Activated T-cell treated with anti-CD3 and anti-CD28 coated beads, Interleukin-2, amount 50 U/mL, for 24 hours (primary cell): ENCODE measurements around the gene DNAL1.
A peak's percentile ranks its signal among the peaks of the same experiment; 100 is the strongest.
"Not testable (repeated sequence)": the region's sequence is repeated elsewhere in the genome, so short reads cannot be mapped to it uniquely, and the experiment has no call there.

ENCODE experiments used
- DNase-seq: peaks from one replicate; pipeline ENCODE4 v3.0.0-alpha.2; 2020
- H3K27ac Mint-ChIP-seq: 2 replicates; pipeline ENCODE4 v1.8.0; 2020; ENCODE audit warnings: mild to moderate bottlenecking, mixed read lengths
- H3K27me3 Mint-ChIP-seq: 2 replicates; pipeline ENCODE4 v1.8.0; 2020; ENCODE audit warnings: mixed read lengths
- H3K36me3 Mint-ChIP-seq: 2 replicates; pipeline ENCODE4 v1.8.0; 2020; ENCODE audit warnings: low read depth, mixed read lengths
- H3K4me1 Mint-ChIP-seq: 2 replicates; pipeline ENCODE4 v1.8.0; 2020; ENCODE audit warnings: low read depth, mixed read lengths
- H3K4me3 Mint-ChIP-seq: 2 replicates; pipeline ENCODE4 v1.8.0; 2020; ENCODE audit warnings: mild to moderate bottlenecking, moderate library complexity, mixed read lengths
- H3K9me3 Mint-ChIP-seq: 2 replicates; pipeline ENCODE4 v1.8.0; 2020; ENCODE audit warnings: mixed read lengths

The DNAL1 gene

DNA sequence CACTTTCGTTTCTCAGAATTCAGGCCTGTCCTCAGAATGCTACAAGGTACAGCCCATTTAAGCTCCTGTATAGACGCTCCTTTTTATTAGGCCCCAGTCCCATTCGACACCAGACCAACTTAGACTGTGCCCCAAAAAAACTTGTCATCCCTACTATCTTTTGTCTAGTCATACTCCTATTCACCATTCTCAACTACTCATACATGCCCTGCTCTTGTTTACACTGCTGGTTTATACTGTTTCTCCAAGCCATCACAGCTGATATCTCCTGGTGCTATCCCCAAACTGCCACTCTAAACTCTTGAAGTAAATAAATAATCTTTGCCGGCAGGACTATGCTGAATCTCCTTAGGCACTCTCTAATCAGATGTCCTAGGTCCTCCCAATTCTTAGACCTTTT, 63.3 kb downstream of the DNAL1 start:
- not testable (repeated sequence) for H3K9me3 Mint-ChIP-seq, H3K27me3 Mint-ChIP-seq, H3K27ac Mint-ChIP-seq, H3K4me3 Mint-ChIP-seq, DNase-seq
- peaks cover 22% of the 10 kb centered on the region for H3K36me3 Mint-ChIP-seq
- H3K4me1 Mint-ChIP-seq: peaks cover 16% of the 10 kb centered on the region

DNA sequence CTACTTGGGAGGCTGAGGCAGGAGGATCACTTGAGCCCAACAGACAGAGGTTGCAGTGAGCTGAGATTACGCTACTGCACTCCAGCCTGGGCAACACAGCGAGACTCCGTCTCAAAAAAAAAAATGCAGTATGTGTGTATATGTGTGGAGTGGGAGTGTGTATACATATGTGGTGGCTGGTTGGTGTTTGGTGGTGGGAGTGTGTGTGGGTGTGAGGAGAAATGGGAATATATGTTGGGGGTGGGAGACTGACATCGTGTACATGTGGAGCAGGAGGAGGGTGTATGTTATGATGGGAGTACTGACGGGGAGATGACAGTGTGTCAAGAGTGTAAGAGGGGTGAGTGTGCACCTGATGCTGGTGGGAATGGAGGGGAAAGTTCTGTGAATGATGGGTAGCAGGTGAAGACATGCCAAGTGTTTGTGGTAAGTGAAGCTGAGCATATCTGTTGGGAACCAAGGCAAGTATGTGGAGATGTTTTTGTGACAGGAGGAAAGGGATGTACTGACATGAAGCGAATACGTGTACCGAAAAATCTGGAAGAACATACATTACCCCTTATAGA, 65.2 kb downstream of the DNAL1 start:
- Mint-ChIP-seq H3K9me3 (no peaks in the 10 kb centered on the region), H3K4me1 (peaks cover 21% of the 10 kb centered on the region), H3K4me3 (no peak overlapping the region), H3K27ac (peak overlapping the region; percentile 37), H3K27me3 (no peaks in the 10 kb centered on the region), H3K36me3 (peaks cover 36% of the 10 kb centered on the region)
- no peak for DNase-seq

DNA sequence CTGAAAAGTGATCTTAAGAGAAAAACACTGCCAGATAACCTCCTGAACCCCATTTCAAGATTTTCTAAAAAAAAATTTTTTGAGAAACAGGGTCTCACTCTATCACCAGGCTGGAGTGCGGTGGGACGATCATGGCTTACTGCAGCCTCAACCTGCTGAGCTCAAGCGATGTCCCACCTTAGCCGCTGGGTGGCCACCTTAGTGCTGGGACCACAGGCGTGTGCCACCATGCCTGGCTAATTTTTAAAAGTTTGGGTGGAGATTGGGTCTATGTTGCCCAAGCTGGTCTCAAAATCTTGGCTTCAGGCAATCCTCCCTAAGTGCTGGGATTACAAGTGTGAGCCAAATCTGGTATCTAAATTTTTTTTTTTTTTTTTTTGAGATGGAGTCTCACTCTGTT, 66.0 kb downstream of the DNAL1 start:
- no peaks in the 10 kb centered on the region for H3K27me3 Mint-ChIP-seq
- H3K4me1 Mint-ChIP-seq: peaks cover 21% of the 10 kb centered on the region
- no peak overlapping the region for H3K27ac Mint-ChIP-seq
- peak overlapping the region; percentile 88 for H3K4me3 Mint-ChIP-seq
- DNase-seq: no peak
- peaks cover 40% of the 10 kb centered on the region for H3K36me3 Mint-ChIP-seq
- no peaks in the 10 kb centered on the region for H3K9me3 Mint-ChIP-seq

DNA sequence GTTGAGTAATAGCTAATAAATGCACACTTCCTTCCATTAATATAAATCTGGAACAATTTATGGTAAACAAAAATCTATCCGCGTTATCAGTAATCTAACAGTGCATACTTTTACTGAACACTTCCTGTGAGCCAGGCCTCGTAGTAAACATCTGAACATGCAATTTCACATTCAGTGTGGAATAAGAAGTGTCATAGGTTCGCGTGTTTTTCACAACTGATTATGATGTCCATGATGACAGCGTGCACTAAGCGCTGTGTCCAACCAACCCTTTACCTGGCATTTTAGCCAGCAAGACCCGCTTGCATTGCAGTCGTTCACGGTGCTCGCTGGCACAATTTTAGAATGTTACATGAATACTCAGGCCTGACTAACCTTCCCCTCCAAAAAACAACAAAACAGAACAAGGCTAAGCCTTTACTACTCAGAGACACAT, 67.3 kb downstream of the DNAL1 start:
- peaks cover 50% of the 10 kb centered on the region for H3K36me3 Mint-ChIP-seq
- H3K9me3 Mint-ChIP-seq: no peaks in the 10 kb centered on the region
- peaks cover 21% of the 10 kb centered on the region for H3K4me1 Mint-ChIP-seq
- no peaks in the 10 kb centered on the region for H3K27me3 Mint-ChIP-seq
- peak overlapping the region; percentile 88 for H3K4me3 Mint-ChIP-seq
- H3K27ac Mint-ChIP-seq: peak overlapping the region; percentile 97
- no peak for DNase-seq

DNA sequence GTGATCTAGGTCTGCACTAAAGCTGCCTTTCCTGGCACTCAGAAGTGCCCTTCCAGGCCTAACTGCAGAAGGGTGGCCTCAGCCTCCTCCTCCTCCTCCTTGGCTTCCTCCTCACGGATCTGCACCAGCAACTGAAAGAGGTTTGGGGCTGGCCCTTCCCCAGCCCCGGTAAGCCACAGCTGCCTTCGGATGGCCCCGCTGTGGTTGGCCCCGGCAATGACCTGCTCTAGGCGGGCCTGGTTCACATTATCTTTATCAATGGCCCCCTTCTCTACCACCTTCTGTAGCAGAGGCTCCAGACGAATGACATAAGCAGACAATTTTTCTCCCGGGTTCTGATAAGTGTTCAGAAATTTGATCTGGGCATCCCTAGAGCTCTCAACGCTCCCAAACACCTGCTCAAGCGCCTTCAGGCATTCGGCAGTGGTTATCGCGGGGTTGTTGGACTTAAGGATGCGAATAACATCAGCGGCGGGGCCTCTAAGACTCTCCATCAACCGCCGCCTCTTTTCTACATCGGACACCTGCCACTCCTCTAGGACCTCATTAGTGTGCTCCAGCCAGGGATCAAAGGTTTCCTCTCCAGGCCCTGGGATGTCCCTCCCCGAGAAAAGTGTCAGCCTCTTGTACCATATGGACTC, 67.9 kb downstream of the DNAL1 start:
- no peaks in the 10 kb centered on the region for H3K9me3 Mint-ChIP-seq
- DNase-seq: peak; percentile 64
- peak overlapping the region; percentile 97 for H3K27ac Mint-ChIP-seq
- H3K27me3 Mint-ChIP-seq: no peaks in the 10 kb centered on the region
- peaks cover 56% of the 10 kb centered on the region for H3K36me3 Mint-ChIP-seq
- H3K4me3 Mint-ChIP-seq: peak overlapping the region; percentile 88
- H3K4me1 Mint-ChIP-seq: peaks cover 21% of the 10 kb centered on the region

DNA sequence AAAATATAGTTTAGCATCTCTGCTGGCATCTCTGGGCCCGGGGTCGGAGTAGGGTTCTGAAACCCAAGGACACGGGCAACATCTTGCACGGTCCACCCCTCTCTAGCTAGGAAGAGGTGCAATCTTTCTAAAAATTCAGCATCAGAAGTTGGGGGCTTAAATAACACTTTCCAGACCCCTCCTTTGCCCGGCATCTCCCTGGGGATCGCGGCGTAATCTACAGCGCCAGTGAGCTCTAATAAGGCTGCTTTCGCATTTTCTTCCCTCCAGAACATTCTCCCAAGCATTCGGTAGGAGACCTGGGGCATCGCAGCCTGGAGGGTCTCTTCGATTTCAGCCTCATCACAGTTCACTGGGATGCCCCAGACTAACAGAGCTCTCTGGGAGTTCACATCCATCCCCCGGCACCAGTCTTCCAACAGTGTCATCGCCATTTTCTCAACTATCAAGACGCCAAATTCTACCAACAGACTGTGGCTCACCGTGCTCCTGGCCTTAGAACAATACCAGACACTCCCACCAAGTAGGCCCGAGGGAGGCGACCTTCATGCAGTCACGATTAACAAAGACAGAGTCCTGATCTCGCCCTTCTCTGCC, 68.5 kb downstream of the DNAL1 start:
- DNase-seq: no peak
- peak overlapping the region; percentile 88 for H3K4me3 Mint-ChIP-seq
- peaks cover 62% of the 10 kb centered on the region for H3K36me3 Mint-ChIP-seq
- no peaks in the 10 kb centered on the region for H3K27me3 Mint-ChIP-seq
- H3K9me3 Mint-ChIP-seq: no peaks in the 10 kb centered on the region
- H3K27ac Mint-ChIP-seq: peak overlapping the region; percentile 97
- H3K4me1 Mint-ChIP-seq: peaks cover 21% of the 10 kb centered on the region

DNA sequence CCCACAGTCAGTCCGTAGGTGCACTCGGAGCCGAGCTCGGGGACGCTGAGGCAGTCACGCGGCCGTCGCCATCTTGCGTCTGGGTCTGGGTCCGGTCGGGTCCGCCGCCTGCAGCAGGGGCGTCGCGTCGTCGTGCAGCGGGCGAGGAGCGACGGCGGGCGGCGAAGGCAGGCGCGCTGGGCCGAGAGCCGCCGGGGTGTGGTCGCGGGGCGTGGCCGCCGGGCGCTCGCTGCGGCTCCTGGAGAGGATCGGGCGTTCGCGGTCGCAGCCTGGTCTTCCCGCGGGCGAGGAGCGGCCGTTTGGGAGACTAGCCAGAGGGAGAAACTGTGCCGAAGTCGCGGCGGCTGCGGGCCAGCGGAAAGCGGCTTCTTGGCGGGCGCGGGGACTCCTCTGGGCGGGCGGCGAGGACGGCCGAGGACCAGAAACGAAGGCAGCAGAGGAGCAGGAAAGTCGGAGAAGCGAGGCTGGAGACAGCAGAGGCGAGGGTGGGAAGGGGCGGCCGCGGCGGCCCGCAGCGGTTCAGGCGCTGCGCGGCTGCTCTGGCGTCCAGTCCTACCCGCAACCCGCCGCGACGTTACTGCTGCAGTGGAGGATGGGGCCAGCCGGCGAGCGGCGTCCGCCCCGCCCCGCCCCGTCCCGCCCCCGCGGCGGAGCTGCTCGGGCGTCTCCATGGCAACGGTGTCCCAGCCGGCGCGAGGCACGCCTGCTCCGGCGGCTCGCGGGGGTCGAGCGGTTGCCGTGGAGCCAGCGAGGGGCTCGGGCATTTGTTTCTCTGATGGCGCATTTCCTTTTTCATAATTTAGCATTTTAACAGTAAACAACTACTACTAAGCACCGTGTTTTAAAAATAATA, 69.2 kb downstream of the DNAL1 start, which contains the start of gene PNMA1:
PNMA1 (minus strand) TSS at position 582 of the 853 bp plus-strand sequence. CDS start 745 bp downstream, outside the sequence.
- Mint-ChIP-seq H3K27me3 (no peaks in the 10 kb centered on the region), H3K27ac (peak within 1 kb of the TSS; percentile 97), H3K9me3 (no peaks in the 10 kb centered on the region), H3K4me1 (peaks cover 21% of the 10 kb centered on the region), H3K4me3 (peak within 1 kb of the TSS; percentile 88), H3K36me3 (peaks cover 64% of the 10 kb centered on the region)
- peak; percentile 91 for DNase-seq

DNA sequence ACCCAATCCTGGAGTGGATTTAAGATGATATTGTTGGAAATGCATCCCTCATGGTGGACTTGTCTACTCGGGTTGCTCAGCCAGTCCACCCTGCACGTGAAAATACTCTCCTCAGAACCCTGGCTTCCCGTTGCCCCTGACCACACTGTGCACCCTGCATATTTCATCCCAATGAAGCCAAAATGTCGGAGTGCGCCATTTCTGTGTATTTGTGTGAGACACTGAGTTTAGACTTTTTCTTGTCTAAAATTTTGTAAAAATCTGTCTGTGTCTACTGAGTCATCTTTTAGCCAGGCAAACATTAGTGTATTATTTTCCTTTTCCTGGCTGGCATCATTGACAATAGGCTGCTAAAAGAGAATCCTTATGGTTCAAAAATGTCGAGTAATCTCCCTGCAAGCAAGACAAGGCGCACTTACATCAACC, 69.9 kb downstream of the DNAL1 start:
- H3K4me3 Mint-ChIP-seq: peak overlapping the region; percentile 74
- peaks cover 70% of the 10 kb centered on the region for H3K36me3 Mint-ChIP-seq
- no peak for DNase-seq
- no peaks in the 10 kb centered on the region for H3K9me3 Mint-ChIP-seq
- peaks cover 21% of the 10 kb centered on the region for H3K4me1 Mint-ChIP-seq
- no peaks in the 10 kb centered on the region for H3K27me3 Mint-ChIP-seq
- H3K27ac Mint-ChIP-seq: peak overlapping the region; percentile 87

DNA sequence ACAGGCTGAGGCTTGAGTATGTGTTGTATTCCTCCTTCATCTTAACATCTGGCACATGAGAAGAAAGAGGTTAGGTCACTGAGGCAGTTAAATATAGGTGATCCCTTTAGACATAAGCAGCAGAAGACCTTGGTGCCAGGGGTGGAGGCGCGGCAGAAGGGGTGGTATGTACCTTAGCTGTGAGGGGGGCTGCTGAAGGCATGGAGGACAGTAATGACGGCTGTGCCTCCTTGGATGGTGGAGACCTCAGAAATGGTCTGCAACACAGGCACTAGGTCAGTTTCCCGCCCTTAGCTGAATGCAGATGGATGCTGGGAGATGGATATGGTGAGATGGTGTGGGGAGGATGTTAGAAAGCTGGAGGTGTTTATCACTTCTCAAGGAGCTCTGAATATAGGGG, 70.9 kb downstream of the DNAL1 start:
- peaks cover 12% of the 10 kb centered on the region for H3K4me1 Mint-ChIP-seq
- H3K36me3 Mint-ChIP-seq: peaks cover 71% of the 10 kb centered on the region
- H3K9me3 Mint-ChIP-seq: no peaks in the 10 kb centered on the region
- no peak overlapping the region for H3K4me3 Mint-ChIP-seq
- H3K27ac Mint-ChIP-seq: peak overlapping the region; percentile 24
- no peaks in the 10 kb centered on the region for H3K27me3 Mint-ChIP-seq
- DNase-seq: no peak

DNA sequence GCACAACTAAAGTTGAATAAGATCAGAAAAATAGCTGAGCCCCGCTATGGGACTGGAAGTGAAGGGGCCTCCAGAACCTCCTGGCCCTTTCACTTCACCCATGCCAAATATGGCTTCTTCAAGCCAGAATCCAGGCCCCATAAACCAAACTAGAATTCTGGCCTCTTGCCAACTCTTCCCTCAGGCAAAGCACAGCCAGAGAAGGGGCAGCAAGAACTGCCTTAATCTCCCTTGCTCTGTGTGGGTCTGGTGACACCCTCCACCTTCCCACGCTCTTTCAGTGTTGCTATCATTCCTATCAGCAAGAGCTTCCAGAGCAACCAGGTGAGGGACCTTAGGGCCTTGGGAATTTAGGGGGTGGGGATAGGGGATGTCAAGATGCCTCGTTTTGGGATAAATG, 72.5 kb downstream of the DNAL1 start:
- Mint-ChIP-seq H3K4me1 (peaks cover 9% of the 10 kb centered on the region), H3K4me3 (no peak overlapping the region), H3K27ac (peak overlapping the region; percentile 38), H3K9me3 (no peaks in the 10 kb centered on the region), H3K27me3 (no peaks in the 10 kb centered on the region), H3K36me3 (peaks cover 81% of the 10 kb centered on the region)
- no peak for DNase-seq

DNA sequence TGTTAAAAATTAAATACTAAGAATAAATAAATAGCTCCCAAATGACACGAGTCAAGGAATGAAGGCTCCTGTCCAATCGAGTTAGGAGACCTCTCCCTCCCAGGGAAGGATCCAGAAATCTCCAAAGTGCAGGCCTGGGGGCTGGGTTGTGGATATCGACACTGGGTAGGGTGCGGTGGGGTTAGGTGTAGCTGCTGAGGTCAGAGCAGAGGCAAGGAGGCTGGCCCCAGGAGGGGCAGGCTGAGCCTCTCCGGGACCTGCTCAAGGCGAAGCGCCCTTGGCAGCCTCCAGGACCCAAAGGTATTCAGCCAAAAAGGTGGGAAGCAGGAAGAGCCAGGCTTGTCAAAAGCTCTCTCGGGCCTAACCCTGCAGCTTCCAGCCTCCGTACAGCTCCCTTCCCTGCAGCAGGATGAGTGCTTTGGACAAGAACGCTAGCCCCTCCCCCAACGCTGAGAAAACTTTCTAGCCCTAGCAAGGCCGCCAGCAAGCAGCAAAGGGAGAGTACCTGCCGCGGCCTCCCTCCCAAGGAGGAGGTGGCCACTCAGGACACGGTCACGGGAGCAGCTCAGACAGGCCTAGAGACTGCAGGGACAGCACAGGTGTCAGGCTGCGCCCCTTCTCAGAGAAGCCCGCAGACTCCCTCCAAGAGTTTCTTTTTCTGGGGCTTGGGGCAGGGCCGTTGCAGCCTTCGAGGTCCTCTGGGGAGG, 73.1 kb downstream of the DNAL1 start:
- no peak overlapping the region for H3K4me3 Mint-ChIP-seq
- H3K9me3 Mint-ChIP-seq: no peaks in the 10 kb centered on the region
- H3K36me3 Mint-ChIP-seq: peaks cover 81% of the 10 kb centered on the region
- H3K27ac Mint-ChIP-seq: peak overlapping the region; percentile 55
- peaks cover 13% of the 10 kb centered on the region for H3K4me1 Mint-ChIP-seq
- no peak for DNase-seq
- H3K27me3 Mint-ChIP-seq: no peaks in the 10 kb centered on the region

DNA sequence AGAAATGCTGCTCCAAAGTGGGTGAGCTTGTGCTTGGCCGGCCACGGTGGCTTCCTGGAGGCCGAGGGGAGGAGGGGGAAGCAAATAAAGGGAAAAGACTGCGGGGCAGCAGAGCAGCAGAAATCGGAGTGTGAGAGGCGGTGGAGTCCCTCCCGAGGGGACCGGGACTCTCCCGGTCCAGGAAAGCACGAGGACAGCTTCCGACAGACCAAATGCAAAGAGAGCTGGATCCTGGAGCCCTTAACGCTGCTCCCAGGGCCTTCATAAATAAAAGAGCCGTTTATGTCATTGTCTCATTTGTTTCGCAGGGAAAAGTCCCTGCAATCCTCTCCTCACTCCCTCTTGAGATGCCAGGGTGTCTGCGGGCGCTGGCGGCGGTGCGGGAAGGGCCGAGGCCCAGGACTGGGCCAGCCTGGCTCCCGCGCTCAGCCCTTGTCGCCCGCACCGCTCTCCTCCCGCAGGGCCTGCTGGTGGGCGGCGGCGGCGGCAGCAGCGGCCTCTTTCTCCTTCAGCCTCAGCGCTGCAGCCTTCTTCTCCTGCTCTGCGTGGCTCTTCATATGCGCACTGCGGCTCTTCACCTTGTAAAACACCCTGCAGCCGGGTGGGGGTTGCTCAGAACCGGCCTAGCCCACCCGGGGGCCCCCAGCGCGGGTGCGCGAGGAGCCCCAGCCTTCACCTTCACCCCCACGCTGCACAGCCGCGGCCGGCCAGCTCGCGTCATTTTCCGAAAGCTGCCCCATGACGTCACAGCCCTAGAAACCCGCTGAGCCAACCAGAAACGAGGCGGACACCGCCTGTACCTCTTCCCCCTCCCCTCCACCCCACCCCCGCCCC, 73.8 kb downstream of the DNAL1 start:
- Mint-ChIP-seq H3K4me3 (no peak overlapping the region), H3K36me3 (peaks cover 81% of the 10 kb centered on the region), H3K4me1 (peaks cover 20% of the 10 kb centered on the region), H3K27me3 (no peaks in the 10 kb centered on the region), H3K9me3 (no peaks in the 10 kb centered on the region), H3K27ac (peak overlapping the region; percentile 55)
- no peak for DNase-seq

DNA sequence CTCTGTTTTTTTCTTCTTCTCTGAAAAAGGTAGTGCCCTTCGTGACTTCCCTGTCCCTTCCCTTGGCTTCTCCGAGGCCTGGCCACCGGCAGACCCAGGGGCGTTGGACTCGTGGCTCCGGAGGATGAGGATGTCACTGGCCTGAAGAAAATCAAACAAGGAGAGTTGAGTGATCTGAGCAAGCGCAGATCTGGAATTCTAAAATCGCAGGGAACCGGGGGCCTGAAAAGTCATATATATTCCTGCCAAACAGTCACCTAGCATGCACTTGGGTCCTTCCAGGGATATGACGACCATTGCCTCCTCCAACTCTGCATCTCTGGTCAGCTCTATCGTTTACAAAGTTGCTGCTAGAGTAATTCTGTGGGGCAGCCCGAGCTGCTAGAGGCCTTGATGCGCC, 74.6 kb downstream of the DNAL1 start:
- DNase-seq: no peak
- Mint-ChIP-seq H3K4me3 (no peak overlapping the region), H3K27me3 (no peaks in the 10 kb centered on the region), H3K27ac (peak overlapping the region; percentile 72), H3K9me3 (no peaks in the 10 kb centered on the region), H3K36me3 (peaks cover 86% of the 10 kb centered on the region), H3K4me1 (peaks cover 27% of the 10 kb centered on the region)
